Left lung (tissue), 10 donors: ENCODE results near the gene ANKRD33. TPM values are rescaled to one million over a fixed set of nuclear protein-coding genes. Genes with fewer than 3 reads are reported as not detected.

Experiments
- ATAC-seq: fragments of 200-7000 bp; cut with Tn5 transposase; one replicate; pipeline ENCODE4 v1.9.1; 2020; ENCODE audit warnings: moderate library complexity
- DNase-seq, 4 donors: peaks; one replicate each; pipeline ENCODE4 v3.0.0-alpha.2; 2013 to 2020
- H3K27ac ChIP-seq, 2 donors: fragments of 200-600 bp; sonication (generic) in 1 of 2; one replicate each; pipeline versions ENCODE4 v1.5.0 to v1.8.0; 2020 to 2021
- H3K27me3 ChIP-seq, 2 donors: fragments of 200-600 bp; sonication (generic) in 1 of 2; one replicate each; pipeline versions ENCODE4 v1.5.0 to v1.8.0; 2020 to 2021
- H3K36me3 ChIP-seq, 2 donors: fragments of 200-600 bp; sonication (generic) in 1 of 2; one replicate each; pipeline versions ENCODE4 v1.5.0 to v1.8.0; 2020 to 2021
- H3K4me1 ChIP-seq, 2 donors: fragments of 200-600 bp; one replicate each; pipeline ENCODE4 v1.8.0; 2021
- H3K4me3 ChIP-seq, 2 donors: fragments of 200-600 bp; sonication (generic) in 1 of 2; one replicate each; pipeline versions ENCODE4 v1.5.0 to v1.8.0; 2020 to 2021; ENCODE audit warnings: mild to moderate bottlenecking in 1 of 2
- H3K9me3 ChIP-seq, 2 donors: fragments of 200-600 bp; sonication (generic) in 1 of 2; one replicate each; pipeline versions ENCODE4 v1.5.0 to v1.8.0; 2020 to 2021
- CTCF ChIP-seq, 2 donors: fragments of 200-600 bp; sonication (generic) in 1 of 2; IDR thresholded peaks; one replicate each; pipeline versions ENCODE4 v1.5.0 to v1.8.0; 2021; ENCODE audit warnings: antibody characterized with exemption in 2 of 2
- intact Hi-C, 2 donors: fragments of 100-400 bp; cut with DNase I; formaldehyde crosslinking; loops; one replicate each; pipeline versions ENCODE4 v1.11.2 to v1.14.2; 2022
- polyA plus RNA-seq, 6 donors: library from polyadenylated mRNA; unstranded; fragments of 120-200 nt; gene quantifications; one replicate each; pipeline ENCODE4 v1.2.1, GENCODE V29; 2013; ENCODE audit not compliant: insufficient read length in 6 of 6
- total RNA-seq, 2 donors: library from RNA; stranded (reverse); fragmentation: NEBNext Ultra II Directional; extraction: Animal tissue kit (Norgen Biotek cat#: 25700); gene quantifications; one replicate each; pipeline ENCODE4 v1.2.1, GENCODE V29; 2021
- donor health status: DM: no; HTN: yes; CAD: no.
- donor health status: DM: no; HTN: no; CAD: no.

The ANKRD33 gene
- total and polyA plus RNA-seq, 8 donors = 0.08 to 0.13 (median 0.08) TPM; not detected in 5

DNA sequence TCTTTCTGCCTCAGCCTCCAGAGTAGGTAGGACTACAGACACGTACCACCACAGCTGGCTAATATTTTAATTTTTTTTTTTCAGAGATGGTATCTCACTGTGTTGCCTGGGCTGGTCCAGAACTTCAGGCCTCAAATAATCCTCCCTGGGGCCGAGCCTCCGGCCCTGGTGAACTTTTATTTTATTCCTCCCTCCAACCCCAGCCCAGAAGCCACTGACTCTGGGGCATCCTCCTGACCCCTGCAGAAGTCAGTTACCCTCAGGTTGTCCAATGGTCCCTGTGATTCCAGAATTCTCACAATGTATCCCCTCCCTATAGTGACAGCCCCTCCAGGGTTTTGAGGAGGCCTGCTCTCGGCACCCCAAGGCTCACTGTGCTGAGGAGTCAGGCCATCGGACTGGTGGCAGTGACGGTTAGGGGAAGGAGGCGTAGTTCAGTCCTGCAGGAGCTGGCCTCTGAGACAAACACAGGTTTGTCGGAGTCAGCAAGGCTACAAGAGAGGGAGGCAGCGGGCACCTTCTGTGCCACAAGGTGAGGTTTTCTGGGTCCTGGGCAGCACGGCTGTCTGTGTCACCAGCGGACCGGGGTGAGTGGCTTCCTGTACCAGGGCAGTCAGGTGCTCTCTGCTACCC, 20.0 kb upstream of the ANKRD33 start:
- peaks cover 8 to 82% of the 10 kb centered on the region in 2 donors for H3K27me3 ChIP-seq
- H3K36me3 ChIP-seq = no peaks in the 10 kb centered on the region
- H3K27ac ChIP-seq = no peak overlapping the region
- no peak overlapping the region for H3K4me3 ChIP-seq
- no peak for TF ChIP-seq CTCF (IDR thresholded peaks at IDR 0.05)
- ATAC-seq (no peak), DNase-seq (no peak)
- H3K4me1 ChIP-seq = peaks cover 22 to 51% of the 10 kb centered on the region in 2 donors
- H3K9me3 ChIP-seq = no peaks in the 10 kb centered on the region
- intact Hi-C loops = no loop called here

- H3K4me1 ChIP-seq = peaks cover 15 to 41% of the 10 kb centered on the region in 2 donors
- H3K9me3 ChIP-seq = no peaks in the 10 kb centered on the region
- no peaks in the 10 kb centered on the region for H3K36me3 ChIP-seq
- no peak for TF ChIP-seq CTCF (IDR thresholded peaks at IDR 0.05)
- intact Hi-C loops = no loop called here
- DNase-seq (no peak), ATAC-seq (peak; percentile 2)
- peak overlapping the region; percentile 22 to 31 for H3K4me3 ChIP-seq
- no peak overlapping the region for H3K27ac ChIP-seq
- H3K27me3 ChIP-seq = peaks cover 6 to 78% of the 10 kb centered on the region in 2 donors
Measured at GRCh38 chr12:51868821-51869495, 18.9 kb upstream of the ANKRD33 start.

- H3K27me3 ChIP-seq = peaks cover 3 to 78% of the 10 kb centered on the region in 2 donors
- no peaks in the 10 kb centered on the region for H3K9me3 ChIP-seq
- no peak for TF ChIP-seq CTCF (IDR thresholded peaks at IDR 0.05)
- intact Hi-C loops = no loop called here
- H3K4me1 ChIP-seq = peaks cover 9 to 36% of the 10 kb centered on the region in 2 donors
- DNase-seq (no peak), ATAC-seq (no peak)
- peak overlapping the region; percentile 22 to 31 for H3K4me3 ChIP-seq
- no peak overlapping the region for H3K27ac ChIP-seq
- H3K36me3 ChIP-seq = no peaks in the 10 kb centered on the region
Measured at GRCh38 chr12:51869496-51869865, 18.4 kb upstream of the ANKRD33 start.

DNA sequence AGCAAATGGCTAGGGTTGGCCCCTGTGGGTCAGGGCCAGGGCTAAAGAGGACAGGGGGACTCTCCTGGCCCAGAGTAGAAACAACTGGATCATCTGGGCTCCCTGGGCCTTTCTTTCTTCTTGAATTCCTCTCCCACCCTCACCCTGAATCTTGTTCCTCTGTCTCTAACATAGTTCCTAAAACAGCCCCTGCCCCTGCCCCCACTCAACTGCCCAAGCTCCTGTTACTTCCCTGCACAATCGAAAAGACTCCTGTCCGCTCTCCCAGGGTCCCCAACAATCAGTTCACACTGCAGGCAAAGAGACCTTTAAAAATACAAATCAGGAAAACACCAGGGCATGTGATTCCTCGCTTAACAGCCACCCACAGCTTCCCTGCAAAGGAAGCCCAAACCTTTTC, 18.0 kb upstream of the ANKRD33 start:
- Histone ChIP-seq H3K4me3 (no peak overlapping the region), H3K4me1 (peaks cover 9 to 33% of the 10 kb centered on the region in 2 donors), H3K9me3 (no peaks in the 10 kb centered on the region), H3K36me3 (no peaks in the 10 kb centered on the region), H3K27me3 (peaks cover 3 to 74% of the 10 kb centered on the region in 2 donors), H3K27ac (no peak overlapping the region)
- intact Hi-C loops = no loop called here
- DNase-seq (no peak), ATAC-seq (no peak)
- TF ChIP-seq CTCF (IDR thresholded peaks at IDR 0.05) = no peak

DNA sequence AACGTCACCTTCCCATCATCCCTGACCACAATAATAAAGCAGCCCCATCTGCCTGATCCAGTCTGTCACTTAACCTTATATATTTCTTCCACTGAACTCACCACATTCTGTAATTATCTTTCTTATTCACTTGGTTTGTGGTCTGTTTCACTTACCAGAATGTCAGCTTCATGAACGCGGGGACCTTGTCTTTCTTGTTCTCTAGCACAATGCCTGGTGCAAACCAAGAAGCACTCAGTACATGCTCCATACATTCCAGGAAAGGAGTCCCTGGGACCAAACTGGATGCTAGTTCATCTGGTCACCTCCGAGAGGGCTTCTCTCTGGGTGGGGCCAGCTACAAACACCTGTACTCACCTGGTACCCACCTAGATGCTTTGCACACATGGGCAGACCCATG, 17.4 kb upstream of the ANKRD33 start:
- Histone ChIP-seq H3K36me3 (no peaks in the 10 kb centered on the region), H3K4me3 (no peak overlapping the region), H3K4me1 (peaks cover 9 to 33% of the 10 kb centered on the region in 2 donors), H3K27me3 (peaks cover 3 to 69% of the 10 kb centered on the region in 2 donors), H3K27ac (no peak overlapping the region), H3K9me3 (no peaks in the 10 kb centered on the region)
- ATAC-seq (no peak), DNase-seq (no peak)
- no peak for TF ChIP-seq CTCF (IDR thresholded peaks at IDR 0.05)
- intact Hi-C loops = no loop called here
